Left ventricle myocardium inferior (tissue), 1 donor: ENCODE results near the gene ADCY10. TPM values are rescaled to one million over a fixed set of nuclear protein-coding genes. Genes with fewer than 3 reads are reported as not detected.

Experiments used
- DNase-seq: peaks from one replicate; pipeline ENCODE4 v3.0.0-alpha.2; 2020
- H3K27ac ChIP-seq: fragments of 200-600 bp; replicated peaks from 2 replicates; pipeline ENCODE4 v1.8.0; 2021
- H3K27me3 ChIP-seq: fragments of 200-600 bp; 2 replicates; pipeline ENCODE4 v1.8.0; 2021; ENCODE audit warnings: low read depth
- H3K36me3 ChIP-seq: fragments of 200-600 bp; 2 replicates; pipeline ENCODE4 v1.8.0; 2021
- H3K4me1 ChIP-seq: fragments of 200-600 bp; 2 replicates; pipeline ENCODE4 v1.8.0; 2021
- H3K4me3 ChIP-seq: fragments of 200-600 bp; 2 replicates; pipeline ENCODE4 v1.8.0; 2021; ENCODE audit warnings: mild to moderate bottlenecking, moderate library complexity
- H3K9me3 ChIP-seq: fragments of 200-600 bp; replicated peaks from 2 replicates; pipeline ENCODE4 v1.8.0; 2021
- CTCF ChIP-seq: fragments of 200-600 bp; IDR thresholded peaks from 2 replicates; pipeline ENCODE4 v1.8.0; 2021; ENCODE audit warnings: antibody characterized with exemption, mild to moderate bottlenecking, borderline replicate concordance
- intact Hi-C: fragments of 100-400 bp; cut with micrococcal nuclease; formaldehyde crosslinking; loops from one replicate; pipeline ENCODE4 v1.11.0; 2022
- total RNA-seq: library from RNA; stranded (reverse); fragmentation: NEBNext Ultra II Directional; extraction: Animal tissue kit (Norgen Biotek cat#: 25700); gene quantifications from one replicate; pipeline ENCODE4 v1.2.1, GENCODE V29; 2021
- donor health status: DM: no; HTN: yes; CAD: no; lungs with severe emphysema.

Gene ADCY10
- total RNA-seq, 1 donor from 2014 or later = 0.22 TPM

- Histone ChIP-seq H3K27ac (no peak overlapping the region), H3K9me3 (no peaks in the 10 kb centered on the region), H3K36me3 (peaks cover 24% of the 10 kb centered on the region), H3K27me3 (no peaks in the 10 kb centered on the region), H3K4me3 (no peak overlapping the region), H3K4me1 (no peaks in the 10 kb centered on the region)
- TF ChIP-seq CTCF = no peak
- intact Hi-C loops = loop anchor here (10.0 kb wide), 1 partner anchor 57 kb away; the partner anchor contains the start of gene MPZL1
- DNase-seq = no peak
These were observed 132.4 kb downstream of the ADCY10 start for GRCh38 chr1:167781558-167781957.

GRCh38 chr1:167777269-167777650, 136.7 kb downstream of the ADCY10 start:
- peaks cover 58% of the 10 kb centered on the region for H3K36me3 ChIP-seq
- no peak for DNase-seq
- H3K4me1 ChIP-seq = peaks cover 2% of the 10 kb centered on the region
- intact Hi-C loops = no loop called here
- no peak for TF ChIP-seq CTCF
- H3K27me3 ChIP-seq = no peaks in the 10 kb centered on the region
- H3K4me3 ChIP-seq = no peak overlapping the region
- no peak overlapping the region for H3K27ac ChIP-seq
- no peaks in the 10 kb centered on the region for H3K9me3 ChIP-seq

- TF ChIP-seq CTCF = no peak
- DNase-seq = no peak
- no peaks in the 10 kb centered on the region for H3K9me3 ChIP-seq
- H3K36me3 ChIP-seq = peaks cover 62% of the 10 kb centered on the region
- intact Hi-C loops = no loop called here
- no peak overlapping the region for H3K27ac ChIP-seq
- no peaks in the 10 kb centered on the region for H3K27me3 ChIP-seq
- H3K4me3 ChIP-seq = no peak overlapping the region
- peaks cover 2% of the 10 kb centered on the region for H3K4me1 ChIP-seq
These were observed 137.2 kb downstream of the ADCY10 start for GRCh38 chr1:167776616-167777268.

GRCh38 chr1:167776151-167776550, 137.8 kb downstream of the ADCY10 start:
- Histone ChIP-seq H3K27me3 (no peaks in the 10 kb centered on the region), H3K4me3 (no peak overlapping the region), H3K27ac (no peak overlapping the region), H3K4me1 (peaks cover 2% of the 10 kb centered on the region), H3K9me3 (no peaks in the 10 kb centered on the region), H3K36me3 (peaks cover 62% of the 10 kb centered on the region)
- intact Hi-C loops = no loop called here
- no peak for TF ChIP-seq CTCF
- DNase-seq = no peak

- Histone ChIP-seq H3K4me3 (no peak overlapping the region), H3K36me3 (peaks cover 58% of the 10 kb centered on the region), H3K27me3 (no peaks in the 10 kb centered on the region), H3K9me3 (no peaks in the 10 kb centered on the region), H3K4me1 (peaks cover 2% of the 10 kb centered on the region), H3K27ac (no peak overlapping the region)
- no peak for TF ChIP-seq CTCF
- DNase-seq = no peak
- intact Hi-C loops = no loop called here
These were observed 138.8 kb downstream of the ADCY10 start for GRCh38 chr1:167775178-167775577.

GRCh38 chr1:167774710-167775109, 139.2 kb downstream of the ADCY10 start:
- no peak overlapping the region for H3K27ac ChIP-seq
- DNase-seq = no peak
- no peaks in the 10 kb centered on the region for H3K27me3 ChIP-seq
- intact Hi-C loops = no loop called here
- H3K9me3 ChIP-seq = no peaks in the 10 kb centered on the region
- no peak overlapping the region for H3K4me3 ChIP-seq
- peaks cover 57% of the 10 kb centered on the region for H3K36me3 ChIP-seq
- no peak for TF ChIP-seq CTCF
- peaks cover 2% of the 10 kb centered on the region for H3K4me1 ChIP-seq
